GM19468 (cell line): Measurements from ENCODE around the gene DDX51.
"Not testable (repeated sequence)": the region's sequence is repeated elsewhere in the genome, so short reads cannot be mapped to it uniquely, and the experiment has no call there.

ENCODE experiments used
- ATAC-seq: cut with Tn5 transposase; IDR thresholded peaks from one replicate; pipeline ENCODE4 v1.9.1; 2021; ENCODE audit warnings: mild to moderate bottlenecking, moderate library complexity, moderate number of reproducible peaks; ENCODE audit not compliant: unreplicated experiment; ENCODE audit errors: extremely low read depth

Gene DDX51

GRCh38 chr12:132125736-132126135 lies 18.4 kb downstream of the DDX51 start:
- no peak for ATAC-seq

GRCh38 chr12:132124766-132125425 lies 19.2 kb downstream of the DDX51 start:
- no peak for ATAC-seq

GRCh38 chr12:132123970-132124765 lies 20.0 kb downstream of the DDX51 start:
- no peak for ATAC-seq

- no peak for ATAC-seq
Measured at GRCh38 chr12:132121283-132121682, 22.8 kb downstream of the DDX51 start.

GRCh38 chr12:132118876-132119275 lies 25.2 kb downstream of the DDX51 start:
- ATAC-seq: no peak

GRCh38 chr12:132117558-132117875 lies 26.6 kb downstream of the DDX51 start:
- ATAC-seq: no peak

GRCh38 chr12:132116709-132117557 lies 27.2 kb downstream of the DDX51 start:
- no peak for ATAC-seq

GRCh38 chr12:132115500-132115899 lies 28.6 kb downstream of the DDX51 start:
- no peak for ATAC-seq

GRCh38 chr12:132114667-132115066 lies 29.5 kb downstream of the DDX51 start:
- no peak for ATAC-seq

GRCh38 chr12:132111654-132112304 lies 32.3 kb downstream of the DDX51 start:
- ATAC-seq: no peak

- ATAC-seq: no peak
Measured at GRCh38 chr12:132110677-132111076, 33.4 kb downstream of the DDX51 start.

GRCh38 chr12:132109741-132110140 lies 34.4 kb downstream of the DDX51 start:
- no peak for ATAC-seq

- ATAC-seq: no peak
Measured at GRCh38 chr12:132108211-132108832, 35.8 kb downstream of the DDX51 start.

GRCh38 chr12:132106921-132107320 lies 37.2 kb downstream of the DDX51 start:
- no peak for ATAC-seq

- no peak for ATAC-seq
Measured at GRCh38 chr12:132105467-132105866, 38.7 kb downstream of the DDX51 start.

GRCh38 chr12:132103542-132104308 lies 40.4 kb downstream of the DDX51 start:
- no peak for ATAC-seq

GRCh38 chr12:132103072-132103471 lies 41.0 kb downstream of the DDX51 start:
- not testable (repeated sequence) for ATAC-seq

GRCh38 chr12:132102297-132102696 lies 41.8 kb downstream of the DDX51 start:
- ATAC-seq: no peak

- ATAC-seq: no peak
Measured at GRCh38 chr12:132100306-132101065, 43.6 kb downstream of the DDX51 start.
